GM13976 (cell line): ENCODE results near the gene HCFC2.
"Not testable (repeated sequence)": the region's sequence is repeated elsewhere in the genome, so short reads cannot be mapped to it uniquely, and the experiment has no call there.

Source experiments
- DNase-seq: peaks from one replicate; pipeline ENCODE4 v3.0.0; 2012; ENCODE audit warnings: low spot score
- in situ Hi-C: fragments of 300-500 bp; cut with MboI; formaldehyde crosslinking; loops from one replicate; pipeline ENCODE4 v1.12.0; 2022; ENCODE audit warnings: low sequenced_read_pairs, mixed read lengths, inconsistent platforms; ENCODE audit not compliant: unreplicated experiment
- TF ChIP-seq, protein P1 (sequence below): IDR thresholded peaks from 2 replicates; pipeline ENCODE4 v1.5.1; 2012; ENCODE audit warnings: borderline replicate concordance, mild to moderate bottlenecking; ENCODE audit not compliant: insufficient read depth; ENCODE audit errors: extremely low read depth, missing control alignments, control extremely low read depth

Gene HCFC2

GRCh38 chr12:104064031-104064841 is at the start of gene HCFC2:
TSS of gene HCFC2 (plus strand) at chr12:104064531. CDS start at chr12:104064561, 30 bp downstream.
- peak; percentile 99 for DNase-seq
- TF ChIP-seq, protein P1, sequence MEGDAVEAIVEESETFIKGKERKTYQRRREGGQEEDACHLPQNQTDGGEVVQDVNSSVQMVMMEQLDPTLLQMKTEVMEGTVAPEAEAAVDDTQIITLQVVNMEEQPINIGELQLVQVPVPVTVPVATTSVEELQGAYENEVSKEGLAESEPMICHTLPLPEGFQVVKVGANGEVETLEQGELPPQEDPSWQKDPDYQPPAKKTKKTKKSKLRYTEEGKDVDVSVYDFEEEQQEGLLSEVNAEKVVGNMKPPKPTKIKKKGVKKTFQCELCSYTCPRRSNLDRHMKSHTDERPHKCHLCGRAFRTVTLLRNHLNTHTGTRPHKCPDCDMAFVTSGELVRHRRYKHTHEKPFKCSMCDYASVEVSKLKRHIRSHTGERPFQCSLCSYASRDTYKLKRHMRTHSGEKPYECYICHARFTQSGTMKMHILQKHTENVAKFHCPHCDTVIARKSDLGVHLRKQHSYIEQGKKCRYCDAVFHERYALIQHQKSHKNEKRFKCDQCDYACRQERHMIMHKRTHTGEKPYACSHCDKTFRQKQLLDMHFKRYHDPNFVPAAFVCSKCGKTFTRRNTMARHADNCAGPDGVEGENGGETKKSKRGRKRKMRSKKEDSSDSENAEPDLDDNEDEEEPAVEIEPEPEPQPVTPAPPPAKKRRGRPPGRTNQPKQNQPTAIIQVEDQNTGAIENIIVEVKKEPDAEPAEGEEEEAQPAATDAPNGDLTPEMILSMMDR: no peak
- in situ Hi-C loops: no loop called here

GRCh38 chr12:104021862-104022261 is 42.5 kb upstream of the HCFC2 start:
- DNase-seq, in situ Hi-C loops: not testable (repeated sequence)

GRCh38 chr12:104022786-104023185 is 41.5 kb upstream of the HCFC2 start:
- in situ Hi-C loops: no loop called here
- TF ChIP-seq, protein P1: no peak
- no peak for DNase-seq

DNA sequence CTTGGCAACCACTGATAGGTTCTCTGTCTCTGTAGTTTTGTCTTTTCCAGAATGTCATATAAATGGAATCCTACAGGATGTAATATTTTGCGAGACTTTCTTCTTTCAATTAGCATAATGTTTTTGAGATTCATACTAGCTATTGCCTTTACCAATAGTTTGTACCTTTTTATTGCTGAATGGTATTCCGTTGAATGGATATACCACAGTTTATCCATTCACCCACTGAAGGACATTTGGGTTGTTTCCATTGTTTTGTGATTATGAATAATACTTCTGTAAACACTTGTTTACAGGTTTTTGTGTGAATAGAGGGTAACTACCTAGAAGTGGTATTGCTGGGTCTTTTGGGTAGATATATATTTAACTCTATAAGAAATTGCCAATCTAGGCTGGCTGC is 40.6 kb upstream of the HCFC2 start:
- DNase-seq: no peak
- in situ Hi-C loops: no loop called here
- TF ChIP-seq, protein P1: no peak

DNA sequence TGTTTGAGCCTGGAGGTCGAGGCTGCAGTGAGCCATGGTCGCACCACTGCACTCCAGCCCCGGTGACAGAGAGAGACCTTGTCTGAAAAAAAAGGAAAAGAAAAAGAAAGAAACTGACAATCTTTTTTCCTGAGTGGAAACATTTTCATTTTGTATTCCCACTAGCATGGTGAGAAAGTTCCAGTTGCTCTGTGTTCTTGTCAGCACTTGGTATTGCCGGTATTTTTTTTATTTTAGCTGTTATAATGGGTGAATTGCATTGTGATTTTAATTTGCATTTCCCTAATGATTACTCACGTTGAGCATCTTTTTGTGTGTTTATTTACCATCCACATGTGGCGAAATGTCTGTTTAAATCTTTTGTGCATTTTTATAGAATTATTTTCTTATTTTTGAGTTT is 40.0 kb upstream of the HCFC2 start:
- TF ChIP-seq, protein P1: no peak
- no peak for DNase-seq
- in situ Hi-C loops: no loop called here

DNA sequence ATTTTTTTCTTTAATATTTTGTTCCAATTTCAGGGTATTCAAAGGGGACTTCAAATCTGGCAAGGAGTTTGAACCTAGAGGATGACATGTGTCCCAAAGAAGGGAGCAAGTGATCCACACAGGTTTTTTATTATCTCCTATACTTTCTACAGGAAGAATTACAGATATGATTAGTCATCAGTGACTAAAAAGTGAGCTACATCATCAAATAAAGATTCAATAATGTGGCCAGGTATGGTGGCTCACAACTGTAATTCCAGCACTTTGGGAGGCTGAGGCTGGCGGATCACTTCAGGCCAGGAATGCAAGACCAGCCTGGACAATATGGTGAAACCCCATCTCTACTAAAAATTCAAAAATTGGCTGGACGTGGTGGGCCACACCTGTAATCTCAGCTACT is 38.6 kb upstream of the HCFC2 start:
- no peak for DNase-seq
- TF ChIP-seq, protein P1: no peak
- in situ Hi-C loops: no loop called here

DNA sequence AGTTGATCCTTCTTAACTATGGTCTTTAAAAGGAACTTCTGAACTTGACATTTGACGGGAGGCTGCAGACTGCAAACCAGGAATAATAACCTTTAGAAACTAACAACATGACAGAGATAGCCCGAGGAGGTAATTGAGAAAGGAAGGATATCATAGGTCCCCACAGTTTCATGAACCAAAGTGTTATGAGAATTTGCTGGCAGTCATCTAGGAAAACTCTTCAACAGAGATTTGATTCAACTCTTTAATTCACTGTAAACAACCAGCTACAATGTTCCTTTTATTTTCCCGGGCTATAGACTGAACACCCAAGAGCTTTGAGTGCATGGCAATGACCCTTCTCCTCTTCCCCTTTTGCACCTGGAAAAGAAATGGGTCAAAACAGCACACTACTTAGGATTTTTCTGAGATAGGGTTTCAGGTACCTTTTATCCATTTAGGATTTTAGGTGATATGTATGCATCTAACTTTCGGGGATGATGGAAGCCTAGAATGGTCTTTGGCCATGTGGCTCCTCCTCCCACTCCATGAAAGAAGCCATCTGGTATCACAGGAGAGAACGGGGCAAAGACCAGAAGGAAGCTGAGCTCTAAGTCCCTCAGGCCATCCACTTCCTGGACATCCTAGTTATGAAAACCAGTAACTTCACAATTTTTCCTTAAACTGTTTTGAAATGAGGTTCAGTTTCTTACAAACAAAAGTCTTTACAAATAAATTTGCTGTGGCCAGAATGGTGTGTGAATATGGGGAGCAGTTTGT is 37.3 kb upstream of the HCFC2 start:
- DNase-seq: no peak
- TF ChIP-seq, protein P1: no peak
- in situ Hi-C loops: no loop called here

GRCh38 chr12:104030596-104030995 is 33.7 kb upstream of the HCFC2 start:
- DNase-seq, in situ Hi-C loops: not testable (repeated sequence)

DNA sequence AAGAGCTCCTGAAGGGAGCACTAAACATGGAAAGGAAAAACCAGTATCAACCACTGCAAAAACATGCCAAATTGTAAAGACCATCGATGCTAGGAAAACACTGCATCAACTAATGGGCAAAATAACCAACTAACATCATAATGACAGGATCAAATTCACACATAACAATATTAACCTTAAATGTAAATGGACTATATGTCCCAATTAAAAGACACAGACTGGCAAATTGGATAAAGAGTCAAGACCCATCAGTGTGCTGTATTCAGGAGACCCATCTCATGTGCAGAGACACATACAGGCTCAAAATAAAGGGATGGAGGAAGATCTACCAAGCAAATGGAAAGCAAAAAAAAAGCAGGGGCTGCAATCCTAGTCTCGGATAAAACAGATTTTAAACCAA is 28.2 kb upstream of the HCFC2 start:
- in situ Hi-C loops, DNase-seq: not testable (repeated sequence)

- DNase-seq, in situ Hi-C loops: not testable (repeated sequence)
Observed at GRCh38 chr12:104039769-104040168, 24.6 kb upstream of the HCFC2 start.
